ENCODE results near the gene PLA2G6.

Gene PLA2G6

GRCh38 chr22:38220653-38221386 lies 39.2 kb upstream of the PLA2G6 start:
- Histone ChIP-seq H3K9me3 (replicated peaks; ENCODE audit: low read length) (no peaks in the 10 kb centered on the region), H3K4me3 (ENCODE audit: low read length) (no peak overlapping the region), H3K4me1 (ENCODE audit: control insufficient read depth, insufficient read depth, low read length) (peaks cover 34% of the 10 kb centered on the region), H3K36me3 (ENCODE audit: insufficient read depth, low read length) (peaks cover 44% of the 10 kb centered on the region), H3K9ac (ENCODE audit: low read depth, low read length) (peak overlapping the region; percentile 76), H3K4me2 (ENCODE audit: low read length) (no peak overlapping the region), H3K27me3 (ENCODE audit: control insufficient read depth, insufficient read depth, low read length) (no peaks in the 10 kb centered on the region)

GRCh38 chr22:38220163-38220562 lies 38.5 kb upstream of the PLA2G6 start:
- Histone ChIP-seq H3K4me3 (ENCODE audit: low read length) (no peak overlapping the region), H3K4me1 (ENCODE audit: control insufficient read depth, insufficient read depth, low read length) (peaks cover 34% of the 10 kb centered on the region), H3K4me2 (ENCODE audit: low read length) (no peak overlapping the region), H3K27me3 (ENCODE audit: control insufficient read depth, insufficient read depth, low read length) (no peaks in the 10 kb centered on the region), H3K36me3 (ENCODE audit: insufficient read depth, low read length) (peaks cover 44% of the 10 kb centered on the region), H3K9ac (ENCODE audit: low read depth, low read length) (peak overlapping the region; percentile 76), H3K9me3 (replicated peaks; ENCODE audit: low read length) (no peaks in the 10 kb centered on the region)

GRCh38 chr22:38219632-38220031 lies 38.0 kb upstream of the PLA2G6 start:
- no peaks in the 10 kb centered on the region for H3K9me3 ChIP-seq (replicated peaks; ENCODE audit: low read length)
- H3K36me3 ChIP-seq (ENCODE audit: insufficient read depth, low read length) = peaks cover 43% of the 10 kb centered on the region
- H3K27me3 ChIP-seq (ENCODE audit: control insufficient read depth, insufficient read depth, low read length) = no peaks in the 10 kb centered on the region
- no peak overlapping the region for H3K4me2 ChIP-seq (ENCODE audit: low read length)
- peak overlapping the region; percentile 76 for H3K9ac ChIP-seq (ENCODE audit: low read depth, low read length)
- no peak overlapping the region for H3K4me3 ChIP-seq (ENCODE audit: low read length)
- H3K4me1 ChIP-seq (ENCODE audit: control insufficient read depth, insufficient read depth, low read length) = peaks cover 38% of the 10 kb centered on the region

GRCh38 chr22:38218661-38219622 lies 37.3 kb upstream of the PLA2G6 start:
- H3K9ac ChIP-seq (ENCODE audit: low read depth, low read length) = peak overlapping the region; percentile 76
- H3K36me3 ChIP-seq (ENCODE audit: insufficient read depth, low read length) = peaks cover 50% of the 10 kb centered on the region
- H3K4me1 ChIP-seq (ENCODE audit: control insufficient read depth, insufficient read depth, low read length) = peaks cover 44% of the 10 kb centered on the region
- peak overlapping the region; percentile 5 for H3K4me3 ChIP-seq (ENCODE audit: low read length)
- H3K27me3 ChIP-seq (ENCODE audit: control insufficient read depth, insufficient read depth, low read length) = no peaks in the 10 kb centered on the region
- no peaks in the 10 kb centered on the region for H3K9me3 ChIP-seq (replicated peaks; ENCODE audit: low read length)
- H3K4me2 ChIP-seq (ENCODE audit: low read length) = peak overlapping the region; percentile 58

GRCh38 chr22:38215156-38216038 lies 33.8 kb upstream of the PLA2G6 start:
- no peaks in the 10 kb centered on the region for H3K9me3 ChIP-seq (replicated peaks; ENCODE audit: low read length)
- H3K4me3 ChIP-seq (ENCODE audit: low read length) = no peak overlapping the region
- H3K27me3 ChIP-seq (ENCODE audit: control insufficient read depth, insufficient read depth, low read length) = no peaks in the 10 kb centered on the region
- H3K4me2 ChIP-seq (ENCODE audit: low read length) = no peak overlapping the region
- H3K4me1 ChIP-seq (ENCODE audit: control insufficient read depth, insufficient read depth, low read length) = peaks cover 43% of the 10 kb centered on the region
- H3K36me3 ChIP-seq (ENCODE audit: insufficient read depth, low read length) = peaks cover 35% of the 10 kb centered on the region
- no peak overlapping the region for H3K9ac ChIP-seq (ENCODE audit: low read depth, low read length)

- peak overlapping the region; percentile 67 for H3K4me2 ChIP-seq (ENCODE audit: low read length)
- no peak overlapping the region for H3K9ac ChIP-seq (ENCODE audit: low read depth, low read length)
- H3K27me3 ChIP-seq (ENCODE audit: control insufficient read depth, insufficient read depth, low read length) = no peaks in the 10 kb centered on the region
- H3K4me3 ChIP-seq (ENCODE audit: low read length) = peak overlapping the region; percentile 45
- peaks cover 35% of the 10 kb centered on the region for H3K4me1 ChIP-seq (ENCODE audit: control insufficient read depth, insufficient read depth, low read length)
- no peaks in the 10 kb centered on the region for H3K9me3 ChIP-seq (replicated peaks; ENCODE audit: low read length)
- H3K36me3 ChIP-seq (ENCODE audit: insufficient read depth, low read length) = peaks cover 37% of the 10 kb centered on the region
Measured at GRCh38 chr22:38214302-38215056, 32.8 kb upstream of the PLA2G6 start.

GRCh38 chr22:38213990-38214301 lies 32.3 kb upstream of the PLA2G6 start:
- H3K27me3 ChIP-seq (ENCODE audit: control insufficient read depth, insufficient read depth, low read length) = no peaks in the 10 kb centered on the region
- peak overlapping the region; percentile 67 for H3K4me2 ChIP-seq (ENCODE audit: low read length)
- H3K4me3 ChIP-seq (ENCODE audit: low read length) = no peak overlapping the region
- no peaks in the 10 kb centered on the region for H3K9me3 ChIP-seq (replicated peaks; ENCODE audit: low read length)
- H3K36me3 ChIP-seq (ENCODE audit: insufficient read depth, low read length) = peaks cover 37% of the 10 kb centered on the region
- no peak overlapping the region for H3K9ac ChIP-seq (ENCODE audit: low read depth, low read length)
- peaks cover 29% of the 10 kb centered on the region for H3K4me1 ChIP-seq (ENCODE audit: control insufficient read depth, insufficient read depth, low read length)

- Histone ChIP-seq H3K9me3 (replicated peaks; ENCODE audit: low read length) (no peaks in the 10 kb centered on the region), H3K9ac (ENCODE audit: low read depth, low read length) (no peak overlapping the region), H3K27me3 (ENCODE audit: control insufficient read depth, insufficient read depth, low read length) (no peaks in the 10 kb centered on the region), H3K4me1 (ENCODE audit: control insufficient read depth, insufficient read depth, low read length) (peaks cover 25% of the 10 kb centered on the region), H3K4me2 (ENCODE audit: low read length) (no peak overlapping the region), H3K36me3 (ENCODE audit: insufficient read depth, low read length) (peaks cover 39% of the 10 kb centered on the region), H3K4me3 (ENCODE audit: low read length) (no peak overlapping the region)
Measured at GRCh38 chr22:38213319-38213989, 31.8 kb upstream of the PLA2G6 start.

- H3K9me3 ChIP-seq (replicated peaks; ENCODE audit: low read length) = no peaks in the 10 kb centered on the region
Measured at GRCh38 chr22:38212442-38212841, 30.8 kb upstream of the PLA2G6 start.

GRCh38 chr22:38211556-38211955 lies 29.9 kb upstream of the PLA2G6 start:
- Histone ChIP-seq H3K9ac (ENCODE audit: low read depth, low read length) (no peak overlapping the region), H3K27me3 (ENCODE audit: control insufficient read depth, insufficient read depth, low read length) (no peaks in the 10 kb centered on the region), H3K4me3 (ENCODE audit: low read length) (no peak overlapping the region), H3K36me3 (ENCODE audit: insufficient read depth, low read length) (peaks cover 38% of the 10 kb centered on the region), H3K9me3 (replicated peaks; ENCODE audit: low read length) (no peaks in the 10 kb centered on the region), H3K4me2 (ENCODE audit: low read length) (no peak overlapping the region), H3K4me1 (ENCODE audit: control insufficient read depth, insufficient read depth, low read length) (peaks cover 18% of the 10 kb centered on the region)

More at GRCh38 chr22:38212442-38212841, 30.8 kb upstream of the PLA2G6 start:
- Histone ChIP-seq H3K4me1 (ENCODE audit: control insufficient read depth, insufficient read depth, low read length) (peaks cover 19% of the 10 kb centered on the region), H3K4me3 (ENCODE audit: low read length) (no peak overlapping the region), H3K9ac (ENCODE audit: low read depth, low read length) (no peak overlapping the region), H3K27me3 (ENCODE audit: control insufficient read depth, insufficient read depth, low read length) (no peaks in the 10 kb centered on the region), H3K4me2 (ENCODE audit: low read length) (no peak overlapping the region), H3K36me3 (ENCODE audit: insufficient read depth, low read length) (peaks cover 41% of the 10 kb centered on the region)

Measured in skeletal muscle satellite cell (primary cell).